ENCODE measurements around the gene RAB13.

- TF ChIP-seq CTCF (conservative IDR thresholded peaks at IDR 0.05) (no peak), ZFX (IDR thresholded peaks at IDR 0.05) (no peak)
These were observed 712 bp downstream of the RAB13 start for GRCh38 chr1:153985341-153985912.

Data from C4-2B (cell line).